Ectodermal cell (in vitro differentiated cells): ENCODE data around the gene ISCA2.
A peak's percentile ranks its signal among the peaks of the same experiment; 100 is the strongest.

Experiments used
- H3K27ac ChIP-seq: 2 replicates; pipeline ENCODE4 v1.7.0; 2013; ENCODE audit warnings: mild to moderate bottlenecking, low read depth, low read length; ENCODE audit not compliant: insufficient read depth, poor library complexity, severe bottlenecking
- H3K27me3 ChIP-seq: 2 replicates; pipeline ENCODE4 v1.7.0; 2013; ENCODE audit warnings: mild to moderate bottlenecking, low read length; ENCODE audit not compliant: insufficient read depth, control insufficient read depth, poor library complexity, severe bottlenecking
- H3K36me3 ChIP-seq: one replicate; pipeline ENCODE4 v1.7.0; 2013; ENCODE audit warnings: low read length; ENCODE audit not compliant: control insufficient read depth, insufficient read depth
- H3K4me1 ChIP-seq: one replicate; pipeline ENCODE4 v1.7.0; 2013; ENCODE audit warnings: low read length; ENCODE audit not compliant: control insufficient read depth, insufficient read depth
- H3K4me3 ChIP-seq: 2 replicates; pipeline ENCODE4 v1.7.0; 2013; ENCODE audit warnings: low read depth, low read length, control low read depth; ENCODE audit not compliant: insufficient read depth
- H3K9me3 ChIP-seq: 2 replicates; pipeline ENCODE4 v1.7.0; 2013; ENCODE audit warnings: mild to moderate bottlenecking, low read length, moderate library complexity; ENCODE audit not compliant: control insufficient read depth
- WGBS, 2 experiments: methylation state at CpG; one replicate each; pipeline ENCODE4 v1.1.7; 2013; ENCODE audit warnings: missing lambda C conversion rate in 2 of 2; 5-methylcytosine and 5-hydroxymethylcytosine counted together

ISCA2 gene

GRCh38 chr14:74507840-74508239, 14.3 kb downstream of the ISCA2 start:
- no peaks in the 10 kb centered on the region for H3K27me3 ChIP-seq
- no peaks in the 10 kb centered on the region for H3K36me3 ChIP-seq
- 85 to 90% methylated on average over 5 of the region's 5 CpGs for WGBS, 2 experiments
- no peaks in the 10 kb centered on the region for H3K9me3 ChIP-seq
- H3K4me3 ChIP-seq = no peak overlapping the region
- H3K4me1 ChIP-seq = peaks cover 34% of the 10 kb centered on the region
- H3K27ac ChIP-seq = no peak overlapping the region

- H3K36me3 ChIP-seq = no peaks in the 10 kb centered on the region
- H3K27ac ChIP-seq = no peak overlapping the region
- WGBS, 2 experiments = 41 to 49% methylated on average over 15 of the region's 15 CpGs
- H3K4me3 ChIP-seq = no peak overlapping the region
- no peaks in the 10 kb centered on the region for H3K27me3 ChIP-seq
- H3K4me1 ChIP-seq = peaks cover 34% of the 10 kb centered on the region
- no peaks in the 10 kb centered on the region for H3K9me3 ChIP-seq
Measured at GRCh38 chr14:74508292-74508731, 14.7 kb downstream of the ISCA2 start.

GRCh38 chr14:74508844-74509428, 15.4 kb downstream of the ISCA2 start:
- no peaks in the 10 kb centered on the region for H3K36me3 ChIP-seq
- H3K27me3 ChIP-seq = no peaks in the 10 kb centered on the region
- no peak overlapping the region for H3K4me3 ChIP-seq
- no peak overlapping the region for H3K27ac ChIP-seq
- no peaks in the 10 kb centered on the region for H3K9me3 ChIP-seq
- WGBS, 2 experiments = 84 to 87% methylated on average over 13 of the region's 13 CpGs
- H3K4me1 ChIP-seq = peaks cover 34% of the 10 kb centered on the region

- no peak overlapping the region for H3K4me3 ChIP-seq
- H3K4me1 ChIP-seq = peaks cover 38% of the 10 kb centered on the region
- no peak overlapping the region for H3K27ac ChIP-seq
- 92% methylated on average over 10 of the region's 10 CpGs for WGBS, 2 experiments
- H3K9me3 ChIP-seq = no peaks in the 10 kb centered on the region
- no peaks in the 10 kb centered on the region for H3K36me3 ChIP-seq
- H3K27me3 ChIP-seq = no peaks in the 10 kb centered on the region
Measured at GRCh38 chr14:74509587-74510222, 16.1 kb downstream of the ISCA2 start.

- WGBS, 2 experiments = 35% methylated on average over 21 of the region's 21 CpGs
- peaks cover 39% of the 10 kb centered on the region for H3K4me1 ChIP-seq
- peak overlapping the region; percentile 6 for H3K27ac ChIP-seq
- no peaks in the 10 kb centered on the region for H3K36me3 ChIP-seq
- no peaks in the 10 kb centered on the region for H3K9me3 ChIP-seq
- no peak overlapping the region for H3K4me3 ChIP-seq
- no peaks in the 10 kb centered on the region for H3K27me3 ChIP-seq
Measured at GRCh38 chr14:74510223-74510931, 16.8 kb downstream of the ISCA2 start.

GRCh38 chr14:74510959-74511409, 17.4 kb downstream of the ISCA2 start:
- Histone ChIP-seq H3K4me1 (peaks cover 39% of the 10 kb centered on the region), H3K36me3 (no peaks in the 10 kb centered on the region), H3K9me3 (no peaks in the 10 kb centered on the region), H3K27ac (no peak overlapping the region), H3K4me3 (no peak overlapping the region), H3K27me3 (no peaks in the 10 kb centered on the region)
- WGBS, 2 experiments = 73 to 81% methylated on average over 10 of the region's 10 CpGs

GRCh38 chr14:74511966-74512830, 18.6 kb downstream of the ISCA2 start:
- no peaks in the 10 kb centered on the region for H3K27me3 ChIP-seq
- H3K9me3 ChIP-seq = no peaks in the 10 kb centered on the region
- H3K4me1 ChIP-seq = peaks cover 44% of the 10 kb centered on the region
- WGBS, 2 experiments = 84 to 86% methylated on average over 10 of the region's 10 CpGs
- no peak overlapping the region for H3K27ac ChIP-seq
- H3K36me3 ChIP-seq = no peaks in the 10 kb centered on the region
- no peak overlapping the region for H3K4me3 ChIP-seq

- no peaks in the 10 kb centered on the region for H3K9me3 ChIP-seq
- H3K4me1 ChIP-seq = peaks cover 32% of the 10 kb centered on the region
- WGBS, 2 experiments = 72 to 76% methylated on average over 12 to 13 of the region's 13 CpGs
- no peak overlapping the region for H3K4me3 ChIP-seq
- no peaks in the 10 kb centered on the region for H3K27me3 ChIP-seq
- H3K36me3 ChIP-seq = no peaks in the 10 kb centered on the region
- H3K27ac ChIP-seq = no peak overlapping the region
Measured at GRCh38 chr14:74514471-74514941, 20.9 kb downstream of the ISCA2 start.

- Histone ChIP-seq H3K9me3 (no peaks in the 10 kb centered on the region), H3K4me1 (peaks cover 17% of the 10 kb centered on the region), H3K27ac (no peak overlapping the region), H3K36me3 (no peaks in the 10 kb centered on the region), H3K4me3 (no peak overlapping the region), H3K27me3 (no peaks in the 10 kb centered on the region)
- 93 to 96% methylated on average over 7 to 8 of the region's 8 CpGs for WGBS, 2 experiments
Measured at GRCh38 chr14:74515891-74516412, 22.4 kb downstream of the ISCA2 start.
